AG09309 (cell line): ENCODE results near the gene THBS3.

Source experiments
- DNase-seq: peaks from one replicate; pipeline ENCODE4 v3.0.0-alpha.2; 2010; ENCODE audit warnings: low read depth
- H3K4me3 ChIP-seq: 2 replicates; pipeline ENCODE4 v1.5.1; 2011; ENCODE audit warnings: mild to moderate bottlenecking, low read depth, low read length, moderate library complexity; ENCODE audit not compliant: control insufficient read depth
- TF ChIP-seq, protein P1 (sequence below): IDR thresholded peaks from 2 replicates; pipeline ENCODE4 v1.5.1; 2011; ENCODE audit warnings: mild to moderate bottlenecking, low read depth, low read length, inconsistent platforms; ENCODE audit not compliant: insufficient read depth, control insufficient read depth; ENCODE audit errors: missing control alignments

Gene THBS3

DNA sequence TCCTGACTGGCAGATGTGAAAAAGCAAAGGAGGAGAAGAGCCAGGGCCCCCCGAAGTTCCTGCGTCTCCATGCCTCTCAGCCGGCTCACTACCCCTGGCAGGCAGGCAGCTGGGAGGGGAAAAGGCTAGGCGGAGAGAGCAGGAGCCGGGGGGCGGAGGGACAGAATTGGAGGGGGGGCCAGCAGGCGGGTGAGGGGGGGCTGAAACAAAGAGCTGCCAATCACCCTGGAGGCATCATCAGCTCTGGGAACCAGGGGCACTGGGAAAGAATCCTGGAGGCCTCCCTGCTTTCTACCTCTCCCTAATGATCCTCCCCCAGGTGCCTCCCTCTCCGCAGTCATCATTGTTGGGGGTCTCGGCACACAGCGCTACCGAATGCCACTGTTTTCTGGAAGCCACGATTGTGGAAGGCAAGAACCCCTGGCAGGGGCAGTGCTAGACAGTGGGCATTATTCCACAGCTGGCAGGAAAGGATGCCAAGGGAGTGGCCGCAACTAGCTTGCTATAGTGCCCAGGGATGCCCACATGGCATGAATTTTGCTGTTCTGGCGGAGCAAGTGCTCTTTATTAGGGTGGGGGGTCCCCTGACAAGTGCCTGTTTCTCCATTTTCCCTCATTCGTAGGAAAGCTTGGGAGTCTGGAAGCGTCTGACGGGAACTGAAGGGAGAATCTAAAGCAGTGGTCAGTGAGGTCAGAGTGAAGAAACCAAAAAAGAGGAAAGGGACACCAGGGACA, at the start of gene THBS3:
Gene THBS3, minus strand, starts transcription at position 92 of the 735 bp plus-strand sequence. Its CDS starts 21 bp downstream, at position 71.
- TF ChIP-seq, protein P1, sequence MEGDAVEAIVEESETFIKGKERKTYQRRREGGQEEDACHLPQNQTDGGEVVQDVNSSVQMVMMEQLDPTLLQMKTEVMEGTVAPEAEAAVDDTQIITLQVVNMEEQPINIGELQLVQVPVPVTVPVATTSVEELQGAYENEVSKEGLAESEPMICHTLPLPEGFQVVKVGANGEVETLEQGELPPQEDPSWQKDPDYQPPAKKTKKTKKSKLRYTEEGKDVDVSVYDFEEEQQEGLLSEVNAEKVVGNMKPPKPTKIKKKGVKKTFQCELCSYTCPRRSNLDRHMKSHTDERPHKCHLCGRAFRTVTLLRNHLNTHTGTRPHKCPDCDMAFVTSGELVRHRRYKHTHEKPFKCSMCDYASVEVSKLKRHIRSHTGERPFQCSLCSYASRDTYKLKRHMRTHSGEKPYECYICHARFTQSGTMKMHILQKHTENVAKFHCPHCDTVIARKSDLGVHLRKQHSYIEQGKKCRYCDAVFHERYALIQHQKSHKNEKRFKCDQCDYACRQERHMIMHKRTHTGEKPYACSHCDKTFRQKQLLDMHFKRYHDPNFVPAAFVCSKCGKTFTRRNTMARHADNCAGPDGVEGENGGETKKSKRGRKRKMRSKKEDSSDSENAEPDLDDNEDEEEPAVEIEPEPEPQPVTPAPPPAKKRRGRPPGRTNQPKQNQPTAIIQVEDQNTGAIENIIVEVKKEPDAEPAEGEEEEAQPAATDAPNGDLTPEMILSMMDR, result no peak
- DNase-seq, result no peak
- peak within 1 kb of the TSS; percentile 83 for H3K4me3 ChIP-seq

DNA sequence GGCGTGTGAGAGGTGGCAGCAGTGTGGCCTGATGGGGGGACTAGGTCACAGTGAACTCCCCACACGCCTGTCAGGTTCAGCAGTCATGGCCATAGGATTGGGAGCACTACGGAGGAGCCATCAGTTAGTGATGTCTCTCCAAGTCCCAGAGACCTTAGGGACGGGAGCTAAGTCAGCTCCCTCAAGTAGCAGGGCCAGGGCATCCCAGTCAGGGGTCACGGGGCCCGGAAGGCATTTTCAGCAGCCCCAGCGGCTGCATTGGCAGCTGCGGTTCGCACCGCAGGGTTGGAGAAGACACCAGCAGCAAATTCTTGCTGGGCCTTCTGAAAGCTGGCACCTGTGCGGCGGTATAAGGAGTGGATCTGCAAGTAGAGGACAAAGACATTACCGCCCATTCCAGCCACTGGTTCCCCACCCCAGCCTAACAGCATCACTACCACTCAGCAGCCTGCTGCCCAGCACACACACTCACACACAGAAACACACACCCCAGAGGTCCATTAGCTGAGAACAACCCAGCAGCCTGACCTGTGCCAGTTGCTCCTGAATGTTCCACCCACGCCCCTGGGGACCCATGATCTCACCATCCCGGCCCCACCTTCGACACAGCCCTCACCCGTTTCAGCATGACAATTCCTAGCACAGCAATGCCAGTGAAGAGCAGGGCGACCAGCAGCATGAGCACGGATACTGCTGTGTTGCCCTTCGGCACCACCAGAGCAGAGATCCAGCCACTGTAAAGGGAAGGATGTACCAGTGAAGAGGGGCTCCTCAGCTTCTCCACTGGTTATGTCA, 48.6 kb upstream of the THBS3 start:
- peak overlapping the region; percentile 62 for H3K4me3 ChIP-seq
- TF ChIP-seq, protein P1, result no peak
- no peak for DNase-seq

DNA sequence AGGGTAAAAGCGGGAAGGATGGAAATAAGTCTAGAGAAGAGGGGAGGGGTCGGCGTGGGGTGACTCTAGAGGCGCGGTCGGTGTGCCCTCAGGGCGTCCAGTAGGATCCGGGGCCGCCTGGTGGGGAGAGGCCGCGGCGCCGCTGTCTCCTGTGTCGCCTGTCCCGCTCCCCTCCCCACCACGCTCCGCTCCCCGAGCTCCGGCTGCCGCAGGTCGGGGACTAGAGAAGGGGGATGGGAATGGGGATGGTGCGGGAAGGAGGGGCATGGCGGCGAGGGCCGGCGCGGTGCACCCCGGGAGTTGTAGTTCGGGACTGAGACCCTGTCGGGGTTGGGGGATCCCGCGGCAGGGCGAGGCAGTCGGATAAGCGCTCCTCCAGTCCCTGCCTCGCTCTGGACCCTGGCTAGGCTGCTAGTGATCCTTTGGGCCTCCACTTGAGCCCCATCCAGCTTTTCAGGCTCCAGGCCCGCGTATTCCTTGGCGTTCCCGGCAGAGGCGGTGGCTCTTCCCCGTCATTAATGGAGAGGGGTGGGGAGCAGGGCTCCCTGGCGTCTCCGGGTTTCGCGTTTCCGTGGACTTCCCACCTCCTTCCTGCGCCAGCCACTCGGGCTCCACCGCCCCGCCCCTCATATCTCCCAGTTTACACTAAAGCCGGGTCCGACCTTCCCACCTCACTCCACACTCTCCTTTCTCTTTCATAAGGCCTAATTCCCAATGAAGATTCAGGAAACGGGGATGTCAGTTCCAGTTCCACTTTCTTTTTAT, 47.7 kb upstream of the THBS3 start, which contains the start of gene ENTREP3:
Gene ENTREP3, minus strand, starts transcription at position 241 of the 765 bp plus-strand sequence. CDS start 606 bp downstream, outside the sequence.
- peak within 1 kb of the TSS; percentile 62 for H3K4me3 ChIP-seq
- TF ChIP-seq, protein P1, result peak; percentile 10
- DNase-seq, result no peak

DNA sequence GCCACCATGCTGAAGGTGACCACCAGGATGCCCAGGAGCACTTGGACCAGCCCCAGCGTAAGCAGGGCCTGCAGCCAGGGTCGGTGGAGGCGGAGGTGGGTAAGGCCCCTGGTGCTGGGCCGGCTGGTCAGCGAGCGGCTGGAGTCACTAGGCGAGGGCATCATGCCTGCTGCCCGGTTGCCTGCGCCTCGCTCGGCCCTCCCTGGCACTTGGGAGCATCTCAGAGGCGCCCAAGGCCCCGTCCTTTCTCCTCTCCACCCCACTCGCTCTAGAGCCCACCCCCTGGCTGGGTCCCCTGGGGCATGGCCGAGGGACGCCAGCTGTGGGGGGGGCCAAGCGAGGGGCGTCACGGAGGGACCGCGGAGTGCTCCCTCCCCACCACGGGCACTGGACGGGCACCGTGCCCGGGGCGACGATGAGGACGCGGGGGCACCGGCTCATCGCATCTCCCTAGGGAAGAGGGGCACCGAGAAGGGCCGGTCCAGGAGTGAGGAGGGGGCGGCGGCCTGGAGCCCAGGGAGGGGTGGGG, 47.1 kb upstream of the THBS3 start:
- TF ChIP-seq, protein P1, result no peak
- peak overlapping the region; percentile 62 for H3K4me3 ChIP-seq
- DNase-seq, result no peak

DNA sequence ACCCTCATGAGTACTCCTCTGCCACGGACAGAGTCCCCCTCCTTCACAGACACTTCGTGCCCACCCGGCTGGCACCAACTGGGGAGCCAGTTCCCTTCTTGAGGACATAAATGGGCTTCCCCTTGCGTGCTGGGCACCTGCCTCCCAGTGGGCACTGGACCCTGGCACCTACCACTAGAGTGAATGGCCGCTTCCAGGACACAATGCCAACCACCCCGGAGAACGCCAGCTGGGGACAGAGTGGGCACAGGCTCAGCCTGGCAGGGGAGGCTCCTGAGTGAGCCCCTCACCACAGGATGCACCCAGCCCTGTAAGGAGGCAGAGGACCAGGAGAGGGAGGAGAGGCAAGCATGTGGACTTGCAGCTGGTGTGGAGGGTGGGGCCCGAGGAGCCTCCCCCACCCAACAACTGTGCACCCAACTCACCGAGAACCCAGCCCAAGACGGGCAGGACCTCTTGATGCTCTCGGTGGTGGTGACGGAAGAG, 46.6 kb upstream of the THBS3 start:
- DNase-seq, result no peak
- H3K4me3 ChIP-seq, result peak overlapping the region; percentile 62
- TF ChIP-seq, protein P1, result no peak

DNA sequence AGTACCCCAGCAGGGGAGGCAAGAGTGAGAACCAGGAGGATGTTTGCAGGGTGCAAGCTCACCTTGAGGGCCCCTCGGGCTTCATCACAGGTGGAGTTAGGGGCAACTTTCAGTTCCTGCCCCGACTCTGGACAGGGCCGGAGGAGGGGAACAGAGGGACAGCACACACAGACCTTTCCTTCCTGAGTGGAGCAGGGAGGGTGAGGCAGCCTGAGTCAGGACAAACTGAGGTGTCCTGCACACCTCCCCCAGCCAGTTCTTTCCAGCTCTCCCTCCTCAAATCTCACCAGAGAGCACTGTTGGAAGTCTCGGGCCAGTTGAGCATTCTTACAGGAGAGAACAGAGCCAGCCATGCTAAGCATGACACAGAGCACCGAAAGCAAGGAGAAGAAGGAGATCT, 46.1 kb upstream of the THBS3 start:
- H3K4me3 ChIP-seq, result peak overlapping the region; percentile 62

More for the DNA sequence above, 46.1 kb upstream of the THBS3 start:
- no peak for DNase-seq
- TF ChIP-seq, protein P1, result no peak
